ENCODE measurements around the gene EXOSC9.

The EXOSC9 gene

GRCh38 chr4:121789455-121789854 lies 11.7 kb upstream of the EXOSC9 start:
- DNase-seq (ENCODE audit: low read depth) = no peak

- DNase-seq (ENCODE audit: low read depth) = no peak
These were observed 10.9 kb upstream of the EXOSC9 start for GRCh38 chr4:121789960-121790829.

GRCh38 chr4:121790976-121791375 lies 10.1 kb upstream of the EXOSC9 start:
- DNase-seq (ENCODE audit: low read depth) = no peak

GRCh38 chr4:121791481-121791880 lies 9.6 kb upstream of the EXOSC9 start:
- no peak for DNase-seq (ENCODE audit: low read depth)

- DNase-seq (ENCODE audit: low read depth) = no peak
These were observed 8.2 kb upstream of the EXOSC9 start for GRCh38 chr4:121792966-121793365.

GRCh38 chr4:121794505-121795188 lies 6.5 kb upstream of the EXOSC9 start:
- DNase-seq (ENCODE audit: low read depth) = no peak

- DNase-seq (ENCODE audit: low read depth) = no peak
These were observed 4.8 kb upstream of the EXOSC9 start for GRCh38 chr4:121796283-121796682.

GRCh38 chr4:121799208-121799823 lies 1.8 kb upstream of the EXOSC9 start:
- no peak for DNase-seq (ENCODE audit: low read depth)

GRCh38 chr4:121799867-121800501 lies 1.1 kb upstream of the EXOSC9 start:
- no peak for DNase-seq (ENCODE audit: low read depth)

- DNase-seq (ENCODE audit: low read depth) = no peak
These were observed 524 bp upstream of the EXOSC9 start for GRCh38 chr4:121800638-121800960.

- no peak for DNase-seq (ENCODE audit: low read depth)
These were observed 572 bp downstream of the EXOSC9 start for GRCh38 chr4:121801715-121802075.

- no peak for DNase-seq (ENCODE audit: low read depth)
These were observed 5.3 kb downstream of the EXOSC9 start for GRCh38 chr4:121806411-121806810.

GRCh38 chr4:121811122-121811521 lies 10.0 kb downstream of the EXOSC9 start:
- DNase-seq (ENCODE audit: low read depth) = no peak

- no peak for DNase-seq (ENCODE audit: low read depth)
These were observed 13.6 kb downstream of the EXOSC9 start for GRCh38 chr4:121814756-121815155.

GRCh38 chr4:121817006-121817405 lies 15.9 kb downstream of the EXOSC9 start:
- DNase-seq (ENCODE audit: low read depth) = no peak

GRCh38 chr4:121817701-121818100 lies 16.6 kb downstream of the EXOSC9 start:
- no peak for DNase-seq (ENCODE audit: low read depth)

GRCh38 chr4:121818215-121818614 lies 17.1 kb downstream of the EXOSC9 start:
- no peak for DNase-seq (ENCODE audit: low read depth)

- DNase-seq (ENCODE audit: low read depth) = no peak
These were observed 18.3 kb downstream of the EXOSC9 start for GRCh38 chr4:121819216-121819965.

GRCh38 chr4:121822047-121822446 lies 20.9 kb downstream of the EXOSC9 start:
- DNase-seq (ENCODE audit: low read depth) = no peak

GRCh38 chr4:121822796-121823504 lies 21.8 kb downstream of the EXOSC9 start:
- no peak for DNase-seq (ENCODE audit: low read depth)

- peak; percentile 87 for DNase-seq (ENCODE audit: low read depth)
These were observed 22.5 kb downstream of the EXOSC9 start, which contains the start of gene CCNA2 for GRCh38 chr4:121823505-121824170. TSS of gene CCNA2 (minus strand) at chr4:121823883. CDS start at chr4:121823628, 255 bp downstream.
